ENCODE data around the gene MOSPD3.

MOSPD3 gene

DNA sequence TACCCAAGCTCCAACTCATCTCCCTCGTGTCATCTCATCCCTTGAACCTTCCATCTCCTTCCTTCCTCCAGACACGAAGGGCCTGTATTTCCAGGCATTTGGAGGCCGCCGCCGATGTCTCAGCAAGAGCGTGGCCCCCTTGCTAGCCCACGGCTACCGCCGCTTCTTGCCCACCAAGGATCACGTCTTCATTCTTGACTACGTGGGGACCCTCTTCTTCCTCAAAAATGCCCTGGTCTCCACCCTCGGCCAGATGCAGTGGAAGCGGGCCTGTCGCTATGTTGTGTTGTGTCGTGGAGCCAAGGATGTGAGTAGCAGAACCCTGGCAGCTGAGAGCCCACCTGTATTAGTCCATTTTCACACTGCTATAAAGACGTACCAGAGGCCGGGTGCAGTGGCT is 20.7 kb upstream of the MOSPD3 start:
- DNase-seq (ENCODE audit: low spot score) = no peak

DNA sequence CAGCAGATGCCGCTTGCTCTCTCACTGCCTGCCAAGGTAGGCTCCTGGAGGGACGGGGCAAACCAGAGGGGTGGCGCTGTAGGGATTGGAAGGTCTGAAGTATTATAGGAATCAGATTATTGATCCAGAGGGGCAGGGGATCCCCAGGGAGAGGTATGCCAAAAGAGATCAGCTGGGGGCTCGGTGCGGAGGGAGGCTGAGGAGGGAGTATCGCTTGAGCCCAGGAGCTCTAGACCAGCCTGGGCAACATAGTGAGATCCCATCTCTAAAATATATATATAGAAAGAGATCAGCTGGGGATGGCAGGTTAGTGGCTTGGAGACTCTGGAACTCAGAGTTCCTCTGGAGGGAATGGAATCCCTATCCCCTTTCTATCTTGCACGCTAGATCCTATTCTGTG is 17.2 kb upstream of the MOSPD3 start:
- DNase-seq (ENCODE audit: low spot score) = no peak

DNA sequence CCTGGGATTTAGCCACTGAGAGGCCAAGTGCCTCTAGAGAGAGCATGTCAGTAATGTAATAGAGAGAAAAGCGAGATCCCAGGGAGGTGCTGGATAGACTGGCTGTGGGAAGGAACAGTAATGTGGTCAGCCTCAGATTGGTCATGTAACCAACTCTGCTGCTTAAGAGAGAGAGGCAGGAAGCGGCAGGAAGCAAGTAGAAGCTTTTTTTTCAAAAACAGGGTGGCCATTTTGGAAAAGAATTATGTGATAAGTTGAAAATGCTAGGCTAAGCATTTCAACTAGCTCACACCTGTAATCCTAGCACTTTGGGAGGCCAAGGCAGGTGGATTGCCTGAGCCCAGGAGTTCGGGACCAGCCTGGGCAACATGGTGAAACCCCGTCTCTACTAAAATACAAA is 13.9 kb upstream of the MOSPD3 start:
- DNase-seq (ENCODE audit: low spot score) = no peak

DNA sequence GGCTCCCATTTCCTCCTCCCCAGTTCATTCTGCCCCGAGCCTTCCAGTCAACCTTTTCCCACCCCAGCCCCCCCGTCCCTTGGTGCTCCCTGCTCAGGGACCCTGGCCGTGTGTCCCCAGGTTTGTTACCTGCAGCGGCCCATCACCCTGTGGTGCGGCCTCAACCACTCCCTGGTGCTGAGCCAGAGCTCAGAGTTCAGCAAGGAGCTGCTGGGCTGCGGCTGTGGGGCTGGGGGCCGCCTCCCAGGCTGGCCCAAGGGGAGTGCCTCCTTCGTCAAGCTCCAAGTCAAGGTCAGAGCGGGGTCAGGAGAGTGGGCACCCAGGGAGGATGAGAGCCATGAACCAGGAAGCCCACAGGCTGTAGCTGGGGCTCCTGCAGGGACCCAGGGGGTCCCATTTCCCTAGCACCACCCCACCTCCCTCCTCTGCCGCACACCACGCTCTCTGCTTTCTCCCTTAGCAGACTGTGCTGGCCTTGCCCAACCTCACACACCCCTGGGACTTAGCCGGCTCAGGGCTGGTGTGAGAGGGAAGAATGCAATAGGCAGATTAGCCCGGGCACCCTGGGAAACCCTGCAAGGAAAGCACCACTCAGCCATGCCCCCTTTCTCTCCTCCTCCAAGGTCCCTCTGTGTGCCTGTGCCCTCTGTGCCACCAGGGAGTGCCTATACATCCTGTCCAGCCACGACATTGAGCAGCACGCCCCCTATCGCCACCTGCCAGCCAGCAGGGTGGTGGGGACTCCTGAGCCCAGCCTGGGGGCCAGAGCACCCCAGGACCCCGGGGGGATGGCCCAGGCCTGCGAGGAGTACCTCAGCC is 12.2 kb upstream of the MOSPD3 start:
- DNase-seq (ENCODE audit: low spot score) = no peak

DNA sequence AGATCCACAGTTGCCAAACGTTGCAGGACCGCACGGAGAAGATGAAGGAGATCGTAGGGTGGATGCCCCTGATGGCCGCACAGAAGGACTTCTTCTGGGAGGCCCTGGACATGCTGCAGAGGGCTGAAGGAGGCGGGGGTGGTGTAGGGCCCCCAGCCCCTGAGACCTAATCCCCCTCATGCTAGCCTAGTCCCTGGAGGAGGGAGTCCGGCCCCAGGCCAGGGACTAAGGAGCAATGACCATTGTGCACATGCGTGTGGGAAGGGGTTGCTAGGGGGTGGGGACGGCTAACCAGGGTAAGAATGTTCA is 11.7 kb upstream of the MOSPD3 start:
- DNase-seq (ENCODE audit: low spot score) = no peak

DNA sequence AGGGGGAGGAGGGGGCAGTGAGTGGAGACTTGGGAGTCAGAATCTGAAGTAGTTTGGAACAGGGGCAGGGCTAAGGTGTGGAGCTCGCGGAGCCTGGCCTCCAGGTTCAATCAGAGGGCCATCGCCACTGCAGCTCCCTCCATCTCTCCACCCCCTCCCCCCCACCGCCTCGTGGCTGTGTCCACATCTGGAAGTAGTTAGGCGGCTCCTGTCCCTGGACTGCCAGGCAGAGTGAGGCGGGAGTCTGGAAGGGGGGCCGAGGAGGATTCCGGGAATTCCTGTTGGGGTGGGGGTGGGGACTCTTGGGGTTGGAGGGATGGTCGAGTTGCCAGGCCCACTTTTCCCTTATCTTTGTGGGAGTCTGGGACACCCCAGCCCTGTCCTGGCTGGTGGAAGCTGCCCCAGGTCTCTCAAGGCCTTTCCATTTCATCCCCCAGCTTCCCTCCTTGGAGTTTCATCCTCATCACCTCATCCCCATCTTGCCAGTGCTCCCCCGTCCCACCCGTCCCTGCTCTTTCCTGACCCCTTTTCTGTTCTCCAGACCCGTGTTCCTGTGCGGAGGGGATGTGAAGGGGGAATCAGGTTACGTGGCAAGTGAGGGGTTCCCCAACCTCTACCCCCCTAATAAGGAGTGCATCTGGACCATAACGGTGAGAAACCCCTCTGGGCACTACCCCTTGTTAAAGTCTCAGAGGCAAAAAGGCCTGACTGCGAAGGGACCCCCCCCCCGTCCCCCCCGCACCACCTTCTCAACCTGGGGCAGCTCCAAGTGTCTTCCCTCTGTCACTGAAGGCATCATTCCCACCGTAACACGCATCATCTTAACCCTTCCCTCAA is 9.2 kb upstream of the MOSPD3 start:
- DNase-seq (ENCODE audit: low spot score) = no peak

DNA sequence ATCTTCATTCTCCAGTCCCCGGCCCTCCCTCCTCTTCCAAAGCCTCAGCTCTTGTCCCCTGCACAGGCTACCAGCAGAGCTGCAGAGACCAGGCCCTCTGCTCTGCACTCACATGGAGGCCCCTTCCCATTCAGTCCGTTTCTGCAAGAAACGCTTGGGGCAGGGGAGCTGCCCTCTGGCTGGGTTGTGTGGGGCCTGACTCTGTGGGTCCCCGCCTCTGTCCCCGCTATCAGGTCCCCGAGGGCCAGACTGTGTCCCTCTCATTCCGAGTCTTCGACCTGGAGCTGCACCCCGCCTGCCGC is 8.7 kb upstream of the MOSPD3 start:
- no peak for DNase-seq (ENCODE audit: low spot score)

DNA sequence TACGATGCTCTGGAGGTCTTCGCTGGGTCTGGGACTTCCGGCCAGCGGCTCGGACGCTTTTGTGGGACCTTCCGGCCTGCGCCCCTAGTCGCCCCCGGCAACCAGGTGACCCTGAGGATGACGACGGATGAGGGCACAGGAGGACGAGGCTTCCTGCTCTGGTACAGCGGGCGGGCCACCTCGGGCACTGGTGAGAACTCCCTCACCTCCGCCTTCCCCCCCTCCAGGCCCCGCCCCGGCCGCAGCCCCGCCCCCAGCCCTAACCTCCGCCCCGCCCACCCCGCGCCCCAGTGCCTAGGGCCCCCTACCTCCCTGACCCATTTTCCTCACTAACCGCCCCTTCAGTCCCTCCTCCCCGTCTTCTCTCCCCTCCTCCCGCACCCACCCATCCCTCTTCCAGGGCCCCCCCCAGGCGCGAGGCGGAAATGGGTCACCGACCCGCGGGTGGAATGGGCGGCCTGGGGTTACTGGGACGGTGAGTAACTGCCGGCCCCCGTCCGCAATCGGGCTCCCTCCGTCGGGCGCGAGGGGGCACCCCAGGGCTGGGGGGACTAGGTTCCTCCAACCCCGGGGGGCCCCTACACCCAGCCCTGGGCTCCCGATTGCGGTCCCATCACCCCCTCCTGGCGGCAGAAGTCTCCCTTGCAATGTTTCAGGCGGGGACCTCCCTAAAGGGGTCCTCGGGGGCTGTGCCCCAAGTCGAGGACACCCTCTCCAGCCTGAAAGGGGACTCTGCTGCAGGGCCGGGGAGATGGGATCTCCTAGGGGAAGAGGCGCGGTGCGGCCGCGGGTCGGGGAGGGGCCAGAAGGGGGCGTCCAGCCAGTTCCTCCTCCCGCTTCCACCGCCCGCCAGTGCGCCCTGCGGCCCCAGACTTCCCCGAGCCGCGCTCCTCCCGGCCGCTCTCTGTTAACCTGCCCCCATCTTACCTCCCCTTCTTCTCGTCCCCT is 8.0 kb upstream of the MOSPD3 start:
- DNase-seq (ENCODE audit: low spot score) = peak; percentile 81

DNA sequence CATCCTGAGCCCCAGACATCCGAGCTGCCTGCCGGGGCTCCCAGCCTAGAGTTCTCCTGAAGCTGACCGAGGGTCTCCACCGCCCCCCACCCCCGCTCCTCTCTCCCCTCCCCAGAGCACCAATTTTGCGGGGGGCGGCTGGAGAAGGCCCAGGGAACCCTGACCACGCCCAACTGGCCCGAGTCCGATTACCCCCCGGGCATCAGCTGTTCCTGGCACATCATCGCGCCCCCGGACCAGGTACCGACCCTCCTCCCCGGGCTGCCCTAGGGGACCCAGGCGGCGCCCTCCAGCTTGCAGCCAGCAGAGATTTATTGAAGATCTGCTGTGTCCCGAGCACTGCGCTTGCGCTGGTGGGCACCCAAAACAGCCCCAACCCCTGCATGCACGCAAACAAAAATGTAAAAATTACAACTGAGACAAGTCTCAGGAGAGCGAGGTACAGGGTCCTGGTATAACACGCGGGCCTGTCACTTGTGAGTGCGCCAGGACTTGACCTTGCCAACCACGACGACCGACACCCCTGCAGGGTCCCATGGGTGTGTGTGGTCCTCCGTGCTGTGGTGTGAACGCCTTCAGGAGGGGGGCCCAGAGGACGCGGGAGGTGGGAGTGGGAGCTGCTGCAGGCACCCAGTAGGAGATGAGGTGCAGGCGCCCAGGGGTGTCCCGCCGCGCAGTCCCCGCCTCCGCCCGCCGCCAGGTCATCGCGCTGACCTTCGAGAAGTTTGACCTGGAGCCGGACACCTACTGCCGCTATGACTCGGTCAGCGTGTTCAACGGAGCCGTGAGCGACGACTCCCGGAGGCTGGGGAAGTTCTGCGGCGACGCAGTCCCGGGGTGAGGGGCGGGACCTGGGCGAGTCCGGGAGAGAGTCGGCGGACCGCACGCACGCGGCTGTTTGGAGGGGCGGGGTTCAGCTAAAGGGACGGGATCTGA is 7.1 kb upstream of the MOSPD3 start:
- DNase-seq (ENCODE audit: low spot score) = no peak

DNA sequence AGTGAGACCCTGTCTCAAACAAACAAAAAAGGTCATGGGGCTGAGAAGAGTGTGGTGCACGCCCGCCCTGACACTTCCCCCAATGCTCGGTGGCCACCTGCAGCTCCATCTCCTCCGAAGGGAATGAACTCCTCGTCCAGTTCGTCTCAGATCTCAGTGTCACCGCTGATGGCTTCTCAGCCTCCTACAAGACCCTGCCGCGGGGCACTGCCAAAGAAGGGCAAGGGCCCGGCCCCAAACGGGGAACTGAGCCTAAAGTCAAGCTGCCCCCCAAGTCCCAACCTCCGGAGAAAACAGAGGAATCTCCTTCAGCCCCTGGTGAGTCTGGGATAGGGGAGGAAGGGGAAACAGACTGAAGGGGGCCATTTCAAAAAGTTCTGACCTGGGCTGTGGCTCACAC is 6.0 kb upstream of the MOSPD3 start:
- no peak for DNase-seq (ENCODE audit: low spot score)

DNA sequence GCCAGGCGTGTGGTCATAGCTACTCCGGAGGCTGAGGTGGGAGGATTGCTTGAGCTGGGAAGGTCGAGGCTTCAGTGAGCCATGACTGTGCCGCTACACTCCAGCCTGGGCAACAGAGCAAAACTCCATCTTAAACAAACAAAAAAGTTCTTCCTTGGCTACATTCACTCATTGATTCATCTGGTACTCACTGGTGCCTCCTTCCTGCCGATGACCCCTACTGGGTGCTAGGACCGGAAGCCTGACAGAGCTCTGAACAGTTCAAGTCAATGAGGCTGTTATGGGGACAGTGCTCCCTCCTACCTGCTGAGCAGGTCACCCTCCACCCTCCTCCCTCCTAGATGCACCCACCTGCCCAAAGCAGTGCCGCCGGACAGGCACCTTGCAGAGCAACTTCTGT is 5.2 kb upstream of the MOSPD3 start:
- no peak for DNase-seq (ENCODE audit: low spot score)

DNA sequence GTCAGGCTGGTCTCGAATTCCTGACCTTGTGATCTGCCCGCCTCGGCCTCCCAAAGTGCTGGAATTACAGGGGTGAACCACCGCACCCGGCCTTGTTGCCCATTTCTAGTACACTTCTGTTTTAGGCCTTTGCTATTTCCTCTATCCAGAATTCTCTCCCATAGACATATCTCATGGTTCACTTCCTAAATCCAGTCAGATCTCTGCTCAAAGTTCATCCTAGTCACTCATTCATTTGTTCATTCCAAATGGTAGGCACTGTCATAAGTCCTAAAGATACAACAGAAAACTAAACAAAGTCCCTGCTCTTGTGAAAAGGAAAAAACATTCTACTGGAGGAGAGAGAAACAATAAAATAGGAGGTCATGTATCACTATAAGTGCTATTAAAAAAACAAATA is 2.4 kb upstream of the MOSPD3 start:
- DNase-seq (ENCODE audit: low spot score) = no peak

DNA sequence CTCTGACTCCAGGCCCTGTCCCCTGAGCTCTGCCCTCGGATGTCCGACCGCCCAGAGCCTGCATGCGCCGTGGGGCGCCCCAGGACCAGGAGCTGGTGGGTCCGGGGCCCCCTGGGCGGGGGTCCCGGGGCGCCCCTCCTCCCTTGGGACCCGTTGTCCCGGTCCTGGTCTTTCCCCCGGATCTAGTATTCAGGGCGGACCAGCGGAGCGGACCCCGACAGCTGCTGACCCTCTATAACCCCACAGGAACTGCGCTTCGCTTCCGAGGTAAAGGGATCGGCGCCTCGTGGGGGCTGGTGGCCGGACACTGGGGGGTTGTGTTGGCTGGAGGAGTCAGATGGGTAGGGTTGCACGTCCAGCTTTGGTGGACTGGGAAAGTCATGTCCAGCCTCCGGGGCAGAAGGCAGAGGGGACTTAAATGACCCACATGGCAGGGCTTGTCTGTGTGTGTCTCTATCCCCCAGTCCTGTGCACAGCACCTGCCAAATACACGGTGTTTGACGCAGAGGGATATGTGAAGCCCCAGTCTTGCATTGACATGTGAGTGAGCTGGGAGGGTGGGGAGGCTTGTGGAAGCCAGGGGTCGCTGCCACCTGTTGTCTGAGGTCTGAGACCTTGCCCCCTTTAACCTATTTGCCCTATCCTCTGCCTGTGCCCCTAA is 520 bp downstream of the MOSPD3 start:
- DNase-seq (ENCODE audit: low spot score) = no peak

DNA sequence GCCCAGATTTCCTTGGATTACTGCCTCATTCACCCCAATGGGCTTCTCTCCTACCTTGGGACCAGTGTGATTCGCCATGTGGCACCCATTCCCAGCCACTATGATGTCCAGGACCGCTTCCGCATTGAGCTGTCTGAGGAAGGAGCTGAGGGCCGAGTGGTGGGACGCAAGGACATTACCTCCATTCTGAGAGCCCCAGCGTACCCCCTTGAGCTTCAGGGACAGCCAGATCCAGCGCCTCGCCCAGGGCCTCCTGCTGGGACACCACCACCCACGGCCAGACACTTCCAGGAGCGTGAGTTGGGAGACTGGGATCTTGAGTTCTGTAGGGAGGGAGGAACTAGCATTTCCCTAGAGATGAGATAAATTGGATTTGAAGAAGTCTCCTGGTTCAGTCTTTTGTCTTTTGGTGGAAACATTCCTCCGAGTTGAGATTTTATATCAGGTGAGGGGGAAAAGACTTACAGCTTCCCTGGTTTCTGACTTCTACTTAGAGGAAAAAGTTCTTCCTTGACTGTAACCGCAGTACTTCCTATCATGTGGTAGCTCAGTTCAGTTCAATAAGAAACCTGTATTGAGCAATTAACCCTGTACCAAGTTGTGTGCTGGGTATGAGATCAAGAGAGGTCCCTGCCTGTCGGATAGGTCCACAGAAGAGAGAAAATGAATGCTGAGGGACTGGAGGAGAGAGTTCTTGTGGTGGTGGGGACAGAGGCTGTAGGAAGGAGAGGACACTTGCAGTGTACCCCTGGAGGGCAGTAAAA is 1.3 kb downstream of the MOSPD3 start:
- no peak for DNase-seq (ENCODE audit: low spot score)

DNA sequence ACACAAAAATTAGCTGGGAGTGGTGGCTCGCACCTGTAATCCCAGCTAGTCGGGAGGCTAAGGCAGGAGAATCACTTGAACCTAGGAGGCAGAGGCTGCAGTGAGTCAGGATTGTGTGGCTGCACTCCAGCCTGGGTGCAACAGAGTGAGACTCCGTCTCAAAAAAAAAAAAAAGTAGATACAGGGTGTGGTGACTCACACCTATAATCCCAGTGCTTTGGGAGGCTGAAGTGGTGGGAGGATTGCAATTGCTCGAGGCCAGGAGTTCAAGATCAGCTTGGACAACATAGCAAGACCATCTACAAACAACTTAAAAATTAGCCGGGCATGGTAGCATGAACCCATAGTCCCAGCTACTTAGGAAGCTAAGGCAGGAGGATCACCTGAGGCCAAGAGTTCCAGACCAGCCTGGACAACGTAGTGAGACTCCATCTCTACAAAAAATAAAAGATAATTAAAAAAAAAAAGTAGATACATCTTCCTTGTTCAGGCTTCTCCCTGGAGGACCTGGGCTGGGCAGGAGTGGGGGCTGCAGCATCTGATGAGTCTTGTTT is 2.0 kb downstream of the MOSPD3 start:
- no peak for DNase-seq (ENCODE audit: low spot score)

DNA sequence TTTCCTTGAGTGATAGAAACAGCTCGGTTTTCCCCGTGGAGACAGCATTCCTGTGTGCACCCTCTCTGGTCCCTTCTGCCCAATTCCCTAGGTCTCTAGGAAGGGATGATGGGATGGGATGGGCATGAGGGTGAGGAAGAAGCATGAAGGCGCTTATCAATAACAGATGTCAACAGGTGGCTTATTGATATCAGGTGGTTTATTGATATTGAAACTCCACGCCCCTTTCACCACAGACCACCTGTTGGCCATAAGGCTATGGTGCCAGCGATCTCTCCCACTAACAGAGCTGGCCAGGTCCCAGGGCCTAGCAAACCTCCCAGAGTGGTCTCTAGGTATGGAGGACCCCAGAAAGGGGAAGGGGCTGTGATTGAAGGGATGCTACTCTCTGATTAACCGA is 7.9 kb downstream of the MOSPD3 start:
- DNase-seq (ENCODE audit: low spot score) = no peak

DNA sequence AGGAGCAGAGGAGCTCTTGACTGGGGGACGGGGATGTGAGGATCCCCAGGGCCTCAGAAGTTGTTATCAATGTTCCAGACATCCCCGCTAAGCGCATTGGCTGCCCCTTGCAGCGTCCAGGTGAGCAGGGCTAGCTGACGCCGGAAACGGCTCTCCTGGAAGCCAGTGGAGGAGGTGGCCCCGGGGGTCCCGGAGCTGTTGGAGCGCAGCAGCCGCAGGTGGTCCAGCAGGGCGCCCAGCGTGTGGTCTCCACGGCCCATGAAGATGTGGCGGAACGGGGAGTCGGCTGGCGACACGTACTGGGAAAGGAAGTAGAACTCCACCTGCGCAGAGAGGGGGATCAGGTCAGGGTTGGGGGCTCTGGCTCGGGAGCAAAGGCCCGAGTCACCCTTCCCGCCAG is 8.5 kb downstream of the MOSPD3 start:
- DNase-seq (ENCODE audit: low spot score) = no peak

DNA sequence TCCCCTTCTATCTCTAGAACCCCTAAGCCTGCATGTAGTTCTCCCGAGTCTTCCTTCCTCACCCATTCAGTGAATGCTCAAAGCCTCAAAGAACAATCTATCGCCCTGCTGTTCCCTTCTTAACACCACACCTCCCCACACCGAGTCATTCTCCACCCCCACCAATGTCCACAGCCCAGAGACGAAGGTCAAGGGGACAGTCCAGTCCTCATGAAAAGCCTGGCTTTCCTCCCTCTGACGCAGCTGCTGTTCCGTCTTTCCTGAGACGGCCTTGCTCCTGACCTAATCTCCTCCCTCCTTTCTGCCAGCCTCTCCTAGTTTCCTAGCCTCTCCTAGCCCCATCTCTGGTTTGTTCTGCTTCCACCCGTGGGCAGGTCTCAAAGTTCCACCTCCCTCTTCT is 9.2 kb downstream of the MOSPD3 start:
- no peak for DNase-seq (ENCODE audit: low spot score)

DNA sequence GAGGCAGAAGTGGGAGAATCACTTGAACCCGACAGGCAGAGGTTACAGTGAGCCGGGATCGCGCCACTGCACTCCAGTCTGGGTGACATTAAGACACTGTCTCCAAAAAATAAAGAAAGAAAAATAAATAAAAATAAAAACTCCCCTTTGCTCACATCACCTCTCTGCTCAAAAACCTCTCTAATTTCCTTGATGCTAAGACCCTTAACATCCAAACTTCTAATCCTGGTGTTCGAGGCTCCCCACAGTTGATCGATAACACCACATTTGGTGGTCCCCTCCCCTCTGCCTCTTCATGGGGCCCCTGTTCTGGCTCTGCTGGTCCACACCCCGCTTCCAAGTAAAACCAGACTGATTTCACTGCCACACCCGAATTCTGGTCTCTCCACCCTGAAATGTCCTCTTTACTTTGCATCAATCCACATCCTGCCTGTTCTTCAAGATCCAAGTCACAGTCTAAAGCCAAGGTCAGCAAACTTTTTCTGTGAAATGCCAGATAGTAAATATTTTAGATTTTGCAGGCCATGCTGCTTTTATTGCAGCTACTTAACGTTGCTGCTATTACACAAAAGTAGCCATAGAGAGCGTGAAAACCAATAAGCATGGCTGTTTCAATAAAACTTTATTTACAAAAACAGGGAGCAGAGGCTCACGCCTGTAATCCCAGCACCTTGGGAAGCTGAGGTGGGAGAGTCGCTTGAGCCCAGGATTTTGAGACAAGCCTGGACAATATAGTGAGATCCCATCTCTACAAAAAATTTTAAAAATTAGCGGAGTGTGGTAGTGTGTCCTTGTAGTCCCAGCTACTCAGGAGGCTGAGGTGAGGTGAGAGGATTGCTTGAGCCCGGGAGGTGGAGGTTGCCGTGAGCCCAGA is 11.8 kb downstream of the MOSPD3 start:
- no peak for DNase-seq (ENCODE audit: low spot score)

All from CD4-positive, alpha-beta T cell treated with Interleukin-6 at 100 ng/mL for 8 hours (primary cell).